H1 (cell line): ENCODE results near the gene SEC11A. TPM values are rescaled to one million over a fixed set of nuclear protein-coding genes. Genes with fewer than 3 reads are reported as not detected.

Source experiments
- CTCF ChIA-PET: fragments of 300-600 bp; sonication (Branson Sonifier 250); formaldehyde crosslinking; loops from one replicate; lab custom pipeline; 2021; ENCODE audit not compliant: partially characterized antibody; lab: Charles Lee
- POLR2A ChIA-PET: fragments of 300-600 bp; sonication (Branson Sonifier 250); formaldehyde crosslinking; loops from one replicate; lab custom pipeline; 2021; ENCODE audit warnings: inconsistent platforms; ENCODE audit not compliant: partially characterized antibody; lab: Charles Lee
- DNase-seq, 2 experiments: peaks; one replicate each; pipeline versions ENCODE4 v3.0.0 to v3.0.0-alpha.2; 2010 to 2022; ENCODE audit warnings: low spot score in 2 of 2, low read depth in 1 of 2, mixed read lengths in 1 of 2
- FAIRE-seq: peaks from 2 replicates; lab custom pipeline; 2011; peaks lifted over from hg19 to GRCh38; lab: Jason Lieb, UNC
- H2AFZ ChIP-seq: 2 replicates; pipeline ENCODE4 v1.8.1; 2012; ENCODE audit warnings: low read length, inconsistent platforms
- H2AK5ac ChIP-seq: 2 replicates; pipeline ENCODE4 v1.6.1; 2013; ENCODE audit warnings: low read depth, low read length
- H2BK120ac ChIP-seq: replicated peaks from 2 replicates; pipeline ENCODE3; 2013; ENCODE audit warnings: low read depth, low read length, inconsistent platforms
- H2BK12ac ChIP-seq: 2 replicates; pipeline ENCODE4 v1.6.1; 2013; ENCODE audit warnings: low read depth, low read length
- H2BK15ac ChIP-seq: 2 replicates; pipeline ENCODE4 v1.6.1; 2013; ENCODE audit warnings: low read length
- H2BK20ac ChIP-seq: 2 replicates; pipeline ENCODE4 v1.6.1; 2013; ENCODE audit warnings: low read length
- H2BK5ac ChIP-seq: 2 replicates; pipeline ENCODE4 v1.6.1; 2013; ENCODE audit warnings: low read depth, low read length
- H3K14ac ChIP-seq: 2 replicates; pipeline ENCODE4 v1.6.1; 2013; ENCODE audit warnings: inconsistent platforms; ENCODE audit not compliant: insufficient read length
- H3K18ac ChIP-seq: 2 replicates; pipeline ENCODE4 v1.6.1; 2013; ENCODE audit warnings: low read length; ENCODE audit errors: extremely low read depth
- H3K23ac ChIP-seq: 2 replicates; pipeline ENCODE4 v1.6.1; 2013; ENCODE audit warnings: inconsistent platforms; ENCODE audit not compliant: insufficient read length
- H3K23me2 ChIP-seq: 2 replicates; pipeline ENCODE4 v1.6.1; 2013; ENCODE audit warnings: low read depth, low read length
- H3K27ac ChIP-seq: 2 replicates; pipeline ENCODE4 v1.6.1; 2011; ENCODE audit warnings: low read depth, low read length, inconsistent platforms
- H3K27me3 ChIP-seq, 4 experiments: replicated peaks in 1 of 4; 1 replicate in 1 of 4; 2 replicates in 3 of 4; pipeline versions ENCODE4 v1.6.1 to v1.8.1; 2011 to 2013; ENCODE audit warnings: low read length in 3 of 4, mild to moderate bottlenecking in 3 of 4, inconsistent platforms in 2 of 4, mixed read lengths in 2 of 4, moderate library complexity in 1 of 4; ENCODE audit not compliant: control insufficient read depth in 3 of 4, insufficient read depth in 3 of 4; ENCODE audit errors: extremely low read depth in 1 of 4
- H3K36me3 ChIP-seq, 4 experiments: 2 replicates each; pipeline versions ENCODE4 v1.6.1 to v1.8.1; 2011 to 2013; ENCODE audit warnings: mild to moderate bottlenecking in 4 of 4, low read length in 3 of 4, moderate library complexity in 2 of 4, control low read depth in 1 of 4, inconsistent platforms in 1 of 4; ENCODE audit not compliant: insufficient read depth in 4 of 4, control insufficient read depth in 2 of 4
- H3K4ac ChIP-seq: replicated peaks from 2 replicates; pipeline ENCODE3; 2013; ENCODE audit warnings: low read length, low read depth, mixed read lengths, inconsistent platforms; ENCODE audit not compliant: insufficient read length
- H3K4me1 ChIP-seq, 4 experiments: replicated peaks in 1 of 4; 1 replicate in 1 of 4; 2 replicates in 3 of 4; pipeline versions ENCODE4 v1.6.1 to v1.8.1; 2011 to 2013; ENCODE audit warnings: low read length in 3 of 4, inconsistent platforms in 2 of 4, mixed read lengths in 1 of 4; ENCODE audit not compliant: insufficient read depth in 4 of 4, control insufficient read depth in 3 of 4
- H3K4me2 ChIP-seq, 2 experiments: 2 replicates each; pipeline versions ENCODE4 v1.6.1 to v1.8.1; 2011 to 2013; ENCODE audit warnings: low read depth in 2 of 2, low read length in 2 of 2, control low read depth in 1 of 2, inconsistent platforms in 1 of 2, mild to moderate bottlenecking in 1 of 2; ENCODE audit not compliant: insufficient read depth in 1 of 2
- H3K4me3 ChIP-seq, 4 experiments: fragments of 200-600, 300-600 bp in 1 of 4; sonication (generic), shearing (Covaris generic), sonication (Bioruptor Twin) in 1 of 4; 2 replicates each; pipeline versions ENCODE4 v1.5.1 to v1.8.1; 2011 to 2016; ENCODE audit warnings: low read length in 4 of 4, low read depth in 3 of 4, control low read depth in 2 of 4, inconsistent platforms in 2 of 4, mild to moderate bottlenecking in 2 of 4, mixed read lengths in 1 of 4, moderate library complexity in 1 of 4; ENCODE audit not compliant: insufficient read depth in 2 of 4; ENCODE audit errors: extremely low read depth in 1 of 4
- H3K56ac ChIP-seq: replicated peaks from 2 replicates; pipeline ENCODE3; 2013; ENCODE audit warnings: low read depth, mild to moderate bottlenecking, mixed read lengths, low read length, inconsistent platforms; ENCODE audit not compliant: insufficient read length
- H3K79me1 ChIP-seq: 2 replicates; pipeline ENCODE4 v1.6.1; 2013; ENCODE audit warnings: low read depth, low read length, control low read depth
- H3K79me2 ChIP-seq, 2 experiments: 2 replicates each; pipeline versions ENCODE4 v1.6.1 to v1.8.1; 2012 to 2013; ENCODE audit warnings: low read length in 2 of 2, mild to moderate bottlenecking in 2 of 2, inconsistent platforms in 1 of 2; ENCODE audit not compliant: insufficient read depth in 2 of 2, control insufficient read depth in 1 of 2
- H3K9ac ChIP-seq, 4 experiments: replicated peaks in 1 of 4; 1 replicate in 1 of 4; 2 replicates in 3 of 4; pipeline versions ENCODE4 v1.6.1 to v1.8.1; 2011 to 2013; ENCODE audit warnings: low read depth in 3 of 4, low read length in 3 of 4, control low read depth in 2 of 4, mild to moderate bottlenecking in 2 of 4, moderate library complexity in 2 of 4, inconsistent platforms in 1 of 4; ENCODE audit errors: extremely low read depth in 1 of 4
- H3K9me3 ChIP-seq, 2 experiments: 2 replicates each; pipeline versions ENCODE4 v1.6.1 to v1.8.1; 2012 to 2013; ENCODE audit warnings: mild to moderate bottlenecking in 2 of 2, moderate library complexity in 2 of 2, control low read depth in 1 of 2, inconsistent platforms in 1 of 2, low read depth in 1 of 2, low read length in 1 of 2, mixed read lengths in 1 of 2; ENCODE audit not compliant: insufficient read depth in 2 of 2
- H4K20me1 ChIP-seq, 2 experiments: replicated peaks in 1 of 2; 2 replicates each; pipeline versions ENCODE3 to v1.8.1; 2011 to 2013; ENCODE audit warnings: inconsistent platforms in 2 of 2, low read length in 2 of 2, mild to moderate bottlenecking in 1 of 2; ENCODE audit not compliant: insufficient read depth in 2 of 2, control insufficient read depth in 1 of 2
- H4K5ac ChIP-seq: 2 replicates; pipeline ENCODE4 v1.6.1; 2013; ENCODE audit warnings: low read length, low read depth, mixed read lengths, inconsistent platforms; ENCODE audit not compliant: insufficient read length
- H4K8ac ChIP-seq: 2 replicates; pipeline ENCODE4 v1.8.0; 2013; ENCODE audit warnings: mild to moderate bottlenecking, moderate library complexity, low read length, inconsistent platforms; ENCODE audit not compliant: insufficient read depth; ENCODE audit errors: extremely low read depth
- H4K91ac ChIP-seq: replicated peaks from 2 replicates; pipeline ENCODE3; 2013; ENCODE audit warnings: low read length, mixed read lengths, inconsistent platforms; ENCODE audit not compliant: insufficient read length
- CBX8 ChIP-seq: fragments of 300-800, 300-1000 bp; sonication (generic); IDR thresholded peaks from 2 replicates; pipeline ENCODE4 v1.7.1; 2016; ENCODE audit warnings: low read depth, low read length, borderline replicate concordance
- CREB1 ChIP-seq: IDR thresholded peaks from 2 replicates; pipeline ENCODE4 v1.6.1; 2012; ENCODE audit warnings: inconsistent platforms
- EGR1 ChIP-seq: IDR thresholded peaks from 2 replicates; pipeline ENCODE4 v1.6.1; 2011; ENCODE audit warnings: low read depth, low read length, borderline replicate concordance
- NANOG ChIP-seq: IDR thresholded peaks from 2 replicates; pipeline ENCODE4 v1.6.1; 2011; ENCODE audit warnings: low read length, low read depth, mild to moderate bottlenecking, inconsistent platforms; ENCODE audit not compliant: insufficient read depth, poor library complexity, severe bottlenecking
- RNF2 ChIP-seq: fragments of 200-900, 300-1000 bp; sonication (generic); IDR thresholded peaks from 2 replicates; pipeline ENCODE4 v1.7.1; 2016; ENCODE audit warnings: borderline replicate concordance, low read depth, mild to moderate bottlenecking, antibody characterized with exemption, low read length; ENCODE audit not compliant: poor library complexity, severe bottlenecking; ENCODE audit errors: missing control alignments
- SP2 ChIP-seq: IDR thresholded peaks from 2 replicates; pipeline ENCODE4 v1.6.1; 2012; ENCODE audit warnings: mild to moderate bottlenecking, low read length, inconsistent platforms
- SUZ12 ChIP-seq: fragments of 200-600 bp; sonication (generic); IDR thresholded peaks from 2 replicates; pipeline ENCODE4 v1.6.1; 2012; ENCODE audit warnings: mild to moderate bottlenecking, inconsistent platforms, low read length, moderate library complexity, mixed read lengths
- TCF12 ChIP-seq: IDR thresholded peaks from 2 replicates; pipeline ENCODE4 v1.6.1; 2011; ENCODE audit warnings: low read depth, mild to moderate bottlenecking, low read length
- WGBS, 2 experiments: shearing (Covaris generic) in 1 of 2; methylation state at CpG; one replicate each; pipeline versions ENCODE4 v1.1.6 to v1.1.7; 2013 to 2015; ENCODE audit warnings: low lambda C conversion rate in 2 of 2, mixed read lengths in 2 of 2, inconsistent platforms in 1 of 2, low coverage in 1 of 2, missing lambda C conversion rate in 1 of 2; ENCODE audit not compliant: insufficient replicate concordance in 2 of 2, insufficient coverage in 1 of 2, insufficient read length in 1 of 2; ENCODE audit errors: extremely low coverage in 1 of 2, missing lambda C conversion rate in 1 of 2; 5-methylcytosine and 5-hydroxymethylcytosine counted together
- polyA plus RNA-seq, 7 experiments: library from polyadenylated mRNA; depleted of rRNA in 3 of 7; stranded (reverse) in 5 of 7; unstranded in 2 of 7; fragments of >200 nt in 5 of 7; fragments of 200-250 nt in 2 of 7; gene quantifications; 1 replicate in 5 of 7; 2 replicates in 1 of 7; 4 replicates in 1 of 7; pipeline versions ENCODE4 v1.2.1 to v1.2.3, GENCODE V29; 2011 to 2013; ENCODE audit warnings: missing spikeins in 2 of 7, mixed read lengths in 2 of 7
- total RNA-seq: library from RNA; stranded (reverse); fragmentation: NEBNext Ultra II Directional; extraction: Animal tissue kit (Norgen Biotek cat#: 25700); gene quantifications from 2 replicates; pipeline ENCODE4 v1.2.1, GENCODE V29; 2021
- TF ChIP-seq, protein P1 (sequence below): IDR thresholded peaks from 2 replicates; pipeline ENCODE4 v1.6.1; 2012; ENCODE audit warnings: inconsistent platforms

Gene SEC11A
- total and polyA plus RNA-seq, 2 of the 8 experiments (the other 6 are each of a cell fraction or from before 2014, with no cell fraction given): 268 to 316 TPM

DNA sequence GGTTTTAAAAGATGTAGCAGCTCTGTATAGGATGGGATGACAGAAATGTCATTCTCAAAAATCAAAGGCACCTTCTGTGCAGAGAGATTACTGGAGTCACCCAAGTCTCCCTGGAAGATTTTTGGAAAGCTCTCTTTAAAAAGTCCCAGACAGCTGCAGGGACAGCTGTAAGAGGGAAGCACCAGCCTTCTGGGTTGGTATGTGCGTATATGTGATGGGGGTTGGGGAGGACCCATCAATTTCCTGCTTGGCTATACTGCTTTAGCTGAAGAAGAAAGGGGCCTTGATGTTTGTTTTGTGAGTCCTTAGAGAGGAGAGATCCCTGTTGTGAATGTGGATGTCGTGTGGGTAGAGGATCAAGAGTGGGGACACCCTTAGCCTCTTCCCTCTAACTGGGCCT lies 5.4 kb upstream of the SEC11A start:
- H2AFZ ChIP-seq: 0 out of 2 replicates have a peak overlapping the region, but pooled peaks have one; percentile 41
- no peak overlapping the region for H3K14ac ChIP-seq
- POLR2A ChIA-PET: interaction anchor here (0.5 to 1.8 kb wide), 5 partner anchors 7 to 120 kb away, joined by 3 to 5 read pairs (median 3); no protein-coding TSS in a partner anchor
- FAIRE-seq (no peak), DNase-seq (no peak)
- TF ChIP-seq TCF12: no peak
- TF ChIP-seq SP2: no peak
- no peak for TF ChIP-seq NANOG
- TF ChIP-seq, protein P1, sequence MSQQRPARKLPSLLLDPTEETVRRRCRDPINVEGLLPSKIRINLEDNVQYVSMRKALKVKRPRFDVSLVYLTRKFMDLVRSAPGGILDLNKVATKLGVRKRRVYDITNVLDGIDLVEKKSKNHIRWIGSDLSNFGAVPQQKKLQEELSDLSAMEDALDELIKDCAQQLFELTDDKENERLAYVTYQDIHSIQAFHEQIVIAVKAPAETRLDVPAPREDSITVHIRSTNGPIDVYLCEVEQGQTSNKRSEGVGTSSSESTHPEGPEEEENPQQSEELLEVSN: no peak
- no peak for TF ChIP-seq SUZ12
- no peak for TF ChIP-seq CREB1
- TF ChIP-seq EGR1: no peak
- no peak for TF ChIP-seq RNF2
- no peak for TF ChIP-seq CBX8
- CTCF ChIA-PET: interaction anchor here (0.8 to 4.6 kb wide), 6 partner anchors 13 to 101 kb away, joined by 3 to 21 read pairs (median 4); no protein-coding TSS in a partner anchor
- H2BK5ac ChIP-seq: no peak overlapping the region
- H3K23me2 ChIP-seq: no peaks in the 10 kb centered on the region; the same call in 1 of the 2 replicates
- no peaks in the 10 kb centered on the region for H4K20me1 ChIP-seq
- no peaks in the 10 kb centered on the region for H3K79me2 ChIP-seq
- H2BK120ac ChIP-seq: no peak overlapping the region
- H3K27me3 ChIP-seq: no peaks in the 10 kb centered on the region
- no peak overlapping the region for H2AK5ac ChIP-seq
- H3K27ac ChIP-seq: no peak overlapping the region
- no peak overlapping the region for H3K23ac ChIP-seq
- no peak overlapping the region for H3K4me3 ChIP-seq
- no peaks in the 10 kb centered on the region for H3K9me3 ChIP-seq
- H3K4me2 ChIP-seq: no peak overlapping the region
- WGBS, 2 experiments: 51% methylated on average over 2 of the region's 2 CpGs; no CpG with 5 or more reads in 1 of the 2 experiments
- H2BK15ac ChIP-seq: no peak overlapping the region
- H2BK20ac ChIP-seq: no peak overlapping the region
- no peak overlapping the region for H3K18ac ChIP-seq
- no peak overlapping the region for H3K56ac ChIP-seq
- no peak overlapping the region for H2BK12ac ChIP-seq
- H3K4ac ChIP-seq: no peak overlapping the region
- H3K4me1 ChIP-seq: peaks cover 0 to 4% (median 3%) of the 10 kb centered on the region in 4 experiments; a peak in 5 of 7 replicates
- H4K91ac ChIP-seq: no peak overlapping the region
- H3K79me1 ChIP-seq: no peaks in the 10 kb centered on the region
- H3K9ac ChIP-seq: no peak overlapping the region
- no peak overlapping the region for H4K5ac ChIP-seq
- no peak overlapping the region for H4K8ac ChIP-seq
- no peaks in the 10 kb centered on the region for H3K36me3 ChIP-seq
